GM10248 (cell line): Measurements from ENCODE around the gene RBM47.
A peak's percentile ranks its signal among the peaks of the same experiment; 100 is the strongest.

Experiments used
- CTCF ChIA-PET: fragments of 300-600 bp; sonication (Branson Sonifier 250); formaldehyde crosslinking; extraction: SDS; loops from one replicate; lab custom pipeline; 2021; ENCODE audit warnings: antibody characterized with exemption; lab: Yijun Ruan, JAX
- POLR2A ChIA-PET: fragments of 350-650 bp; sonication (Branson Sonifier 250); formaldehyde crosslinking; extraction: SDS; loops from one replicate; lab custom pipeline; 2020; ENCODE audit warnings: antibody characterized with exemption; lab: Yijun Ruan, JAX
- DNase-seq: peaks from one replicate; pipeline ENCODE4 v3.0.0; 2012; ENCODE audit errors: extremely low spot score
- CTCF ChIP-seq: IDR thresholded peaks from 2 replicates; pipeline ENCODE4 v1.5.1; 2012; ENCODE audit warnings: mild to moderate bottlenecking, low read depth; ENCODE audit errors: extremely low read depth, missing control alignments, control extremely low read depth

Gene RBM47

GRCh38 chr4:40581254-40582140 lies 48.2 kb downstream of the RBM47 start:
- CTCF ChIA-PET: interaction anchor here (0.7 to 1.5 kb wide), 3 partner anchors 8 to 47 kb away, joined by 3 read pairs; no protein-coding TSS in a partner anchor
- POLR2A ChIA-PET: no interaction called here
- TF ChIP-seq CTCF: no peak
- DNase-seq: no peak

GRCh38 chr4:40579983-40580382 lies 49.7 kb downstream of the RBM47 start:
- no peak for TF ChIP-seq CTCF
- no peak for DNase-seq
- CTCF ChIA-PET: no interaction called here
- POLR2A ChIA-PET: no interaction called here

- CTCF ChIA-PET: interaction anchor here (1.0 to 6.2 kb wide), 7 partner anchors 10 to 261 kb away, joined by 3 to 44 read pairs (median 5); no protein-coding TSS in a partner anchor
- POLR2A ChIA-PET: interaction anchor here (0.6 to 0.7 kb wide), 2 partner anchors 24 to 382 kb away, joined by 3 read pairs; no protein-coding TSS in a partner anchor
- no peak for TF ChIP-seq CTCF
- no peak for DNase-seq
Observed at GRCh38 chr4:40577588-40578253, 51.9 kb downstream of the RBM47 start.

GRCh38 chr4:40576651-40577480 lies 52.8 kb downstream of the RBM47 start:
- CTCF ChIA-PET: interaction anchor here (1.0 to 6.2 kb wide), 6 partner anchors 9 to 260 kb away, joined by 3 to 44 read pairs (median 5); no protein-coding TSS in a partner anchor
- TF ChIP-seq CTCF: no peak
- peak; percentile 70 for DNase-seq
- POLR2A ChIA-PET: interaction anchor here (0.6 to 0.7 kb wide), 3 partner anchors 24 to 1449 kb away, joined by 3 read pairs; no protein-coding TSS in a partner anchor

- TF ChIP-seq CTCF: no peak
- ChIA-PET CTCF (interaction anchor here (1.2 to 6.2 kb wide), 4 partner anchors 13 to 259 kb away, joined by 5 to 44 read pairs (median 6); no protein-coding TSS in a partner anchor), POLR2A (no interaction called here)
Observed at GRCh38 chr4:40575846-40576245, 53.8 kb downstream of the RBM47 start.

More at GRCh38 chr4:40575846-40576245, 53.8 kb downstream of the RBM47 start:
- no peak for DNase-seq
